Activated T-helper 2 cell treated with anti-CD3 and anti-CD28 coated beads, Interferon-gamma antibody, Interleukin-2, Interleukin-4, amounts not matched to agents 10 μg/mL and 5 μg/mL and 100 μg/mL, durations not matched to agents 14 hours and 24 hours and 36 hours (primary cell): ENCODE data around the gene GCNT1. TPM values are rescaled to one million over a fixed set of nuclear protein-coding genes. Genes with fewer than 3 reads are reported as not detected.
"Not testable (repeated sequence)": the region's sequence is repeated elsewhere in the genome, so short reads cannot be mapped to it uniquely, and the experiment has no call there.

Source experiments
- DNase-seq: peaks from one replicate; pipeline ENCODE4 v3.0.0; 2021; ENCODE audit warnings: low spot score
- H3K27ac Mint-ChIP-seq: one replicate; pipeline ENCODE4 v1.8.0; 2021; ENCODE audit warnings: mixed read lengths
- H3K27me3 Mint-ChIP-seq: one replicate; pipeline ENCODE4 v1.8.0; 2021; ENCODE audit warnings: low read depth, mixed read lengths
- H3K36me3 Mint-ChIP-seq: one replicate; pipeline ENCODE4 v1.8.0; 2021; ENCODE audit warnings: low read depth, mixed read lengths
- H3K4me1 Mint-ChIP-seq: one replicate; pipeline ENCODE4 v1.8.0; 2021; ENCODE audit warnings: low read depth, mixed read lengths
- H3K4me3 Mint-ChIP-seq: one replicate; pipeline ENCODE4 v1.8.0; 2021; ENCODE audit warnings: low read depth, mild to moderate bottlenecking, moderate library complexity, mixed read lengths
- H3K9me3 Mint-ChIP-seq: one replicate; pipeline ENCODE4 v1.8.0; 2021; ENCODE audit warnings: mixed read lengths
- intact Hi-C: fragments of 100-400 bp; cut with micrococcal nuclease; formaldehyde crosslinking; loops from one replicate; pipeline ENCODE4 v1.15.1; 2023
- total RNA-seq: library from RNA; stranded (reverse); gene quantifications from 2 replicates; pipeline ENCODE4 v1.2.3, GENCODE V29; 2022

GCNT1 gene
- total RNA-seq, 1 donor from 2014 or later = 15.0 TPM

- Mint-ChIP-seq H3K27me3 (no peaks in the 10 kb centered on the region), H3K36me3 (peaks cover 3% of the 10 kb centered on the region), H3K4me1 (peaks cover 29% of the 10 kb centered on the region), H3K9me3 (no peaks in the 10 kb centered on the region), H3K27ac (no peak overlapping the region), H3K4me3 (no peak overlapping the region)
- intact Hi-C loops = loop anchor here (10.0 kb wide), 1 partner anchor 1272 kb away; no protein-coding TSS in a partner anchor
- no peak for DNase-seq
Observed at GRCh38 chr9:76426807-76427419, 32.1 kb upstream of the GCNT1 start.

GRCh38 chr9:76431601-76432000, 27.4 kb upstream of the GCNT1 start:
- H3K9me3 Mint-ChIP-seq = no peaks in the 10 kb centered on the region
- no peaks in the 10 kb centered on the region for H3K27me3 Mint-ChIP-seq
- H3K36me3 Mint-ChIP-seq = no peaks in the 10 kb centered on the region

GRCh38 chr9:76433406-76433805, 25.6 kb upstream of the GCNT1 start:
- H3K9me3 Mint-ChIP-seq = no peaks in the 10 kb centered on the region
- peaks cover 29% of the 10 kb centered on the region for H3K4me1 Mint-ChIP-seq
- H3K27ac Mint-ChIP-seq = peak overlapping the region; percentile 49
- no peak for DNase-seq
- no peaks in the 10 kb centered on the region for H3K27me3 Mint-ChIP-seq
- intact Hi-C loops = no loop called here
- H3K4me3 Mint-ChIP-seq = no peak overlapping the region
- H3K36me3 Mint-ChIP-seq = no peaks in the 10 kb centered on the region

More at GRCh38 chr9:76431601-76432000, 27.4 kb upstream of the GCNT1 start:
- no peak overlapping the region for H3K4me3 Mint-ChIP-seq
- peaks cover 19% of the 10 kb centered on the region for H3K4me1 Mint-ChIP-seq
- DNase-seq = no peak
- intact Hi-C loops = no loop called here
- no peak overlapping the region for H3K27ac Mint-ChIP-seq

- H3K9me3 Mint-ChIP-seq = no peaks in the 10 kb centered on the region
- H3K4me3 Mint-ChIP-seq = no peak overlapping the region
- DNase-seq = no peak
- H3K27ac Mint-ChIP-seq = peak overlapping the region; percentile 49
- H3K36me3 Mint-ChIP-seq = no peaks in the 10 kb centered on the region
- H3K27me3 Mint-ChIP-seq = no peaks in the 10 kb centered on the region
- intact Hi-C loops = no loop called here
- peaks cover 33% of the 10 kb centered on the region for H3K4me1 Mint-ChIP-seq
Observed at GRCh38 chr9:76433836-76434235, 25.1 kb upstream of the GCNT1 start.

GRCh38 chr9:76434897-76435296, 24.1 kb upstream of the GCNT1 start:
- intact Hi-C loops, H3K27me3 Mint-ChIP-seq: not testable (repeated sequence)

GRCh38 chr9:76437017-76437699, 21.8 kb upstream of the GCNT1 start:
- intact Hi-C loops, H3K36me3 Mint-ChIP-seq, H3K4me3 Mint-ChIP-seq, H3K9me3 Mint-ChIP-seq, DNase-seq, H3K27me3 Mint-ChIP-seq: not testable (repeated sequence)
- H3K27ac Mint-ChIP-seq = peak overlapping the region; percentile 85
- H3K4me1 Mint-ChIP-seq = peaks cover 57% of the 10 kb centered on the region

More at GRCh38 chr9:76434897-76435296, 24.1 kb upstream of the GCNT1 start:
- peaks cover 38% of the 10 kb centered on the region for H3K4me1 Mint-ChIP-seq
- not testable (repeated sequence) for H3K27ac Mint-ChIP-seq, H3K9me3 Mint-ChIP-seq, DNase-seq, H3K4me3 Mint-ChIP-seq, H3K36me3 Mint-ChIP-seq

GRCh38 chr9:76438841-76439588, 20.0 kb upstream of the GCNT1 start:
- Mint-ChIP-seq H3K9me3 (no peaks in the 10 kb centered on the region), H3K4me1 (peaks cover 58% of the 10 kb centered on the region), H3K27me3 (no peaks in the 10 kb centered on the region), H3K36me3 (peaks cover 10% of the 10 kb centered on the region), H3K27ac (peak overlapping the region; percentile 85), H3K4me3 (no peak overlapping the region)
- intact Hi-C loops = loop anchor here (2.0 kb wide), 1 partner anchor 44 kb away; the partner anchor contains the start of gene RFK
- DNase-seq = no peak

- peak; percentile 19 for DNase-seq
- peak overlapping the region; percentile 99 for H3K27ac Mint-ChIP-seq
- no peaks in the 10 kb centered on the region for H3K9me3 Mint-ChIP-seq
- H3K4me3 Mint-ChIP-seq = peak overlapping the region; percentile 88
- peaks cover 65% of the 10 kb centered on the region for H3K4me1 Mint-ChIP-seq
- intact Hi-C loops = loop anchor here (1.0 to 2.0 kb wide), 7 partner anchors 17 to 246 kb away; partner anchors contain the start of gene GCNT1
- peaks cover 19% of the 10 kb centered on the region for H3K36me3 Mint-ChIP-seq
- H3K27me3 Mint-ChIP-seq = no peaks in the 10 kb centered on the region
Observed at GRCh38 chr9:76441551-76442322, 17.2 kb upstream of the GCNT1 start.

GRCh38 chr9:76443887-76444286, 15.1 kb upstream of the GCNT1 start:
- no peaks in the 10 kb centered on the region for H3K27me3 Mint-ChIP-seq
- peak overlapping the region; percentile 88 for H3K4me3 Mint-ChIP-seq
- H3K27ac Mint-ChIP-seq = peak overlapping the region; percentile 43
- H3K9me3 Mint-ChIP-seq = no peaks in the 10 kb centered on the region
- no peak for DNase-seq
- intact Hi-C loops = loop anchor here (2.0 kb wide), 1 partner anchor 15 kb away; the partner anchor contains the start of gene GCNT1
- H3K36me3 Mint-ChIP-seq = peaks cover 25% of the 10 kb centered on the region
- peaks cover 57% of the 10 kb centered on the region for H3K4me1 Mint-ChIP-seq

GRCh38 chr9:76444322-76444929, 14.6 kb upstream of the GCNT1 start:
- H3K4me1 Mint-ChIP-seq = peaks cover 53% of the 10 kb centered on the region
- DNase-seq = no peak
- peak overlapping the region; percentile 88 for H3K4me3 Mint-ChIP-seq
- H3K27me3 Mint-ChIP-seq = no peaks in the 10 kb centered on the region
- no peaks in the 10 kb centered on the region for H3K9me3 Mint-ChIP-seq
- intact Hi-C loops = no loop called here
- H3K27ac Mint-ChIP-seq = peak overlapping the region; percentile 43
- peaks cover 25% of the 10 kb centered on the region for H3K36me3 Mint-ChIP-seq

GRCh38 chr9:76445976-76446375, 13.0 kb upstream of the GCNT1 start:
- intact Hi-C loops = no loop called here
- no peak for DNase-seq
- Mint-ChIP-seq H3K9me3 (no peaks in the 10 kb centered on the region), H3K36me3 (peaks cover 25% of the 10 kb centered on the region), H3K27ac (no peak overlapping the region), H3K4me3 (no peak overlapping the region), H3K4me1 (peaks cover 47% of the 10 kb centered on the region), H3K27me3 (no peaks in the 10 kb centered on the region)

- Mint-ChIP-seq H3K27me3 (no peaks in the 10 kb centered on the region), H3K36me3 (peaks cover 32% of the 10 kb centered on the region), H3K4me1 (peaks cover 42% of the 10 kb centered on the region), H3K9me3 (no peaks in the 10 kb centered on the region), H3K4me3 (no peak overlapping the region), H3K27ac (no peak overlapping the region)
- no peak for DNase-seq
- intact Hi-C loops = no loop called here
Observed at GRCh38 chr9:76448501-76448900, 10.5 kb upstream of the GCNT1 start.
